MG63 (cell line): ENCODE data around the gene CCNY. TPM values are rescaled to one million over a fixed set of nuclear protein-coding genes. Genes with fewer than 3 reads are reported as not detected.

Experiments
- DNase-seq: peaks from one replicate; pipeline ENCODE4 v3.0.0-alpha.2; 2020
- H3K27me3 ChIP-seq: fragments of 250-450 bp; sonication (Bioruptor Pico); 2 replicates; pipeline ENCODE4 v1.5.1; 2020; ENCODE audit warnings: mild to moderate bottlenecking, moderate library complexity
- H3K36me3 ChIP-seq: fragments of 250-450 bp; sonication (Bioruptor Pico); 2 replicates; pipeline ENCODE4 v1.5.1; 2020; ENCODE audit warnings: mild to moderate bottlenecking, moderate library complexity
- H3K4me3 ChIP-seq: fragments of 250-450 bp; sonication (Bioruptor Pico); 2 replicates; pipeline ENCODE4 v1.5.1; 2020; ENCODE audit warnings: mild to moderate bottlenecking, moderate library complexity
- H3K9me3 ChIP-seq: fragments of 250-450 bp; sonication (Bioruptor Pico); 2 replicates; pipeline ENCODE4 v1.5.1; 2020; ENCODE audit warnings: mild to moderate bottlenecking, moderate library complexity
- total RNA-seq: library from RNA; depleted of rRNA; stranded (reverse); fragments of >200 nt; shearing (Covaris generic); gene quantifications from 2 replicates; pipeline ENCODE4 v1.2.3, GENCODE V29; 2014; ENCODE audit warnings: low replicate concordance

The CCNY gene
- total RNA-seq, 1 experiment from 2014 or later, result 47.2 TPM

- 0 out of 2 replicates have a peak, but pooled peaks cover under 1% of the 10 kb centered on the region for H3K36me3 ChIP-seq
- no peaks in the 10 kb centered on the region for H3K27me3 ChIP-seq
- no peak overlapping the region for H3K4me3 ChIP-seq
- no peak for DNase-seq
- no peaks in the 10 kb centered on the region for H3K9me3 ChIP-seq
Observed at GRCh38 chr10:35420827-35421552, 84.7 kb downstream of the CCNY start.

GRCh38 chr10:35421553-35422178, 85.4 kb downstream of the CCNY start:
- Histone ChIP-seq H3K36me3 (peaks cover 2% of the 10 kb centered on the region; the same call in 1 of the 2 replicates), H3K4me3 (no peak overlapping the region), H3K9me3 (no peaks in the 10 kb centered on the region), H3K27me3 (no peaks in the 10 kb centered on the region)
- peak; percentile 71 for DNase-seq

GRCh38 chr10:35422228-35422627, 85.9 kb downstream of the CCNY start:
- Histone ChIP-seq H3K4me3 (no peak overlapping the region), H3K36me3 (peaks cover 2% of the 10 kb centered on the region; the same call in 1 of the 2 replicates), H3K9me3 (no peaks in the 10 kb centered on the region), H3K27me3 (no peaks in the 10 kb centered on the region)
- DNase-seq, result no peak

GRCh38 chr10:35423505-35424306, 87.4 kb downstream of the CCNY start:
- H3K4me3 ChIP-seq, result no peak overlapping the region
- peaks cover 2% of the 10 kb centered on the region; the same call in 1 of the 2 replicates for H3K36me3 ChIP-seq
- H3K9me3 ChIP-seq, result no peaks in the 10 kb centered on the region
- H3K27me3 ChIP-seq, result no peaks in the 10 kb centered on the region
- no peak for DNase-seq

GRCh38 chr10:35424680-35425285, 88.5 kb downstream of the CCNY start:
- Histone ChIP-seq H3K36me3 (peaks cover 2% of the 10 kb centered on the region; the same call in 1 of the 2 replicates), H3K9me3 (no peaks in the 10 kb centered on the region), H3K4me3 (no peak overlapping the region), H3K27me3 (no peaks in the 10 kb centered on the region)
- DNase-seq, result no peak

- H3K4me3 ChIP-seq, result no peak overlapping the region
- H3K36me3 ChIP-seq, result peaks cover 2% of the 10 kb centered on the region; the same call in 1 of the 2 replicates
- H3K9me3 ChIP-seq, result no peaks in the 10 kb centered on the region
- no peak for DNase-seq
- H3K27me3 ChIP-seq, result no peaks in the 10 kb centered on the region
Observed at GRCh38 chr10:35425595-35425994, 89.3 kb downstream of the CCNY start.

- no peaks in the 10 kb centered on the region for H3K9me3 ChIP-seq
- no peaks in the 10 kb centered on the region for H3K27me3 ChIP-seq
- H3K4me3 ChIP-seq, result no peak overlapping the region
- peaks cover 2% of the 10 kb centered on the region; the same call in 1 of the 2 replicates for H3K36me3 ChIP-seq
- DNase-seq, result no peak
Observed at GRCh38 chr10:35426657-35427056, 90.3 kb downstream of the CCNY start.

GRCh38 chr10:35427543-35427942, 91.2 kb downstream of the CCNY start:
- no peaks in the 10 kb centered on the region for H3K27me3 ChIP-seq
- peaks cover 2% of the 10 kb centered on the region; the same call in 1 of the 2 replicates for H3K36me3 ChIP-seq
- DNase-seq, result no peak
- no peak overlapping the region for H3K4me3 ChIP-seq
- H3K9me3 ChIP-seq, result no peaks in the 10 kb centered on the region

- Histone ChIP-seq H3K36me3 (peaks cover 2% of the 10 kb centered on the region; the same call in 1 of the 2 replicates), H3K27me3 (no peaks in the 10 kb centered on the region), H3K4me3 (no peak overlapping the region), H3K9me3 (no peaks in the 10 kb centered on the region)
- DNase-seq, result no peak
Observed at GRCh38 chr10:35428521-35428920, 92.2 kb downstream of the CCNY start.

- Histone ChIP-seq H3K36me3 (no peaks in the 10 kb centered on the region), H3K4me3 (no peak overlapping the region)
- no peak for DNase-seq
Observed at GRCh38 chr10:35432781-35433338, 96.6 kb downstream of the CCNY start.

GRCh38 chr10:35433851-35434426, 97.6 kb downstream of the CCNY start:
- Histone ChIP-seq H3K4me3 (no peak overlapping the region), H3K9me3 (no peaks in the 10 kb centered on the region), H3K27me3 (no peaks in the 10 kb centered on the region), H3K36me3 (no peaks in the 10 kb centered on the region)
- DNase-seq, result no peak

More at GRCh38 chr10:35432781-35433338, 96.6 kb downstream of the CCNY start:
- Histone ChIP-seq H3K27me3 (no peaks in the 10 kb centered on the region), H3K9me3 (no peaks in the 10 kb centered on the region)

- DNase-seq, result no peak
- H3K27me3 ChIP-seq, result no peaks in the 10 kb centered on the region
- H3K9me3 ChIP-seq, result 0 out of 2 replicates have a peak, but pooled peaks cover 2% of the 10 kb centered on the region
- H3K4me3 ChIP-seq, result no peak overlapping the region
- H3K36me3 ChIP-seq, result no peaks in the 10 kb centered on the region
Observed at GRCh38 chr10:35434533-35434932, 98.2 kb downstream of the CCNY start.

GRCh38 chr10:35435824-35436223, 99.5 kb downstream of the CCNY start:
- peaks cover 4% of the 10 kb centered on the region; the same call in 1 of the 2 replicates for H3K9me3 ChIP-seq
- DNase-seq, result no peak
- H3K36me3 ChIP-seq, result no peaks in the 10 kb centered on the region
- no peaks in the 10 kb centered on the region for H3K27me3 ChIP-seq
- no peak overlapping the region for H3K4me3 ChIP-seq

GRCh38 chr10:35437829-35438228, 101.5 kb downstream of the CCNY start:
- no peaks in the 10 kb centered on the region for H3K36me3 ChIP-seq
- no peak overlapping the region for H3K4me3 ChIP-seq
- H3K27me3 ChIP-seq, result no peaks in the 10 kb centered on the region
- DNase-seq, result no peak
- H3K9me3 ChIP-seq, result peaks cover 5% of the 10 kb centered on the region; the same call in 1 of the 2 replicates

GRCh38 chr10:35438718-35439571, 102.6 kb downstream of the CCNY start:
- Histone ChIP-seq H3K9me3 (peaks cover 12% of the 10 kb centered on the region), H3K27me3 (no peaks in the 10 kb centered on the region), H3K4me3 (no peak overlapping the region), H3K36me3 (no peaks in the 10 kb centered on the region)
- no peak for DNase-seq
